Measurements from ENCODE around the gene FRMD4A. TPM values are rescaled to one million over a fixed set of nuclear protein-coding genes. Genes with fewer than 3 reads are reported as not detected.

The FRMD4A gene
- total RNA-seq, 2 donors from 2014 or later, result 18.9 to 46.1 TPM

- Histone ChIP-seq H3K36me3 (replicated peaks in 1 of 2; ENCODE audit: insufficient read depth in 1 of 2, low read depth in 2 of 2) (no peaks in the 10 kb centered on the region), H3K4me1 (peaks cover 31% of the 10 kb centered on the region), H3K9me3 (no peaks in the 10 kb centered on the region), H3K27ac (peak overlapping the region in 2 of 4 donors; percentile 20 to 73), H3K27me3 (no peaks in the 10 kb centered on the region), H3K4me3 (no peak overlapping the region)
- 71 to 82% methylated on average over 4 of the region's 4 CpGs for WGBS, 2 donors
- intact Hi-C loops (cut with DNase I), result loop anchor here (10.0 kb wide), 1 partner anchor 62 kb away; no protein-coding TSS in a partner anchor
- ATAC-seq (no peak), DNase-seq (no peak)
- TF ChIP-seq CTCF (IDR thresholded peaks at IDR 0.05), result no peak
- no peak for TF ChIP-seq POLR2A (IDR thresholded peaks at IDR 0.05)
Observed at GRCh38 chr10:13712476-13712836, 618.3 kb downstream of the FRMD4A start.

- Histone ChIP-seq H3K9me3 (no peaks in the 10 kb centered on the region), H3K27me3 (no peaks in the 10 kb centered on the region), H3K27ac (no peak overlapping the region), H3K4me3 (no peak overlapping the region), H3K36me3 (replicated peaks in 1 of 2; ENCODE audit: insufficient read depth in 1 of 2, low read depth in 2 of 2) (no peaks in the 10 kb centered on the region), H3K4me1 (peaks cover 25% of the 10 kb centered on the region)
- 90 to 92% methylated on average over 6 to 9 of the region's 9 CpGs for WGBS, 2 donors
- ATAC-seq (no peak), DNase-seq (no peak)
- intact Hi-C loops (cut with DNase I), result loop anchor here (10.0 kb wide), 1 partner anchor 64 kb away; no protein-coding TSS in a partner anchor
- TF ChIP-seq POLR2A (IDR thresholded peaks at IDR 0.05), result no peak
- TF ChIP-seq CTCF (IDR thresholded peaks at IDR 0.05), result no peak
Observed at GRCh38 chr10:13711291-13711690, 619.4 kb downstream of the FRMD4A start.

- WGBS, 2 donors, result 40 to 81% methylated on average over 1 to 12 of the region's 12 CpGs
- Histone ChIP-seq H3K9me3 (no peaks in the 10 kb centered on the region), H3K27me3 (no peaks in the 10 kb centered on the region), H3K27ac (peak overlapping the region in 2 of 4 donors; percentile 15 to 78), H3K4me1 (peaks cover 36% of the 10 kb centered on the region), H3K36me3 (replicated peaks in 1 of 2; ENCODE audit: insufficient read depth in 1 of 2, low read depth in 2 of 2) (no peaks in the 10 kb centered on the region), H3K4me3 (no peak overlapping the region)
- ATAC-seq (no peak), DNase-seq (no peak)
- intact Hi-C loops (cut with DNase I), result loop anchor here (10.0 kb wide), 1 partner anchor 65 kb away; no protein-coding TSS in a partner anchor
- TF ChIP-seq CTCF (IDR thresholded peaks at IDR 0.05) (no peak), POLR2A (IDR thresholded peaks at IDR 0.05) (no peak)
Observed at GRCh38 chr10:13709931-13710650, 620.6 kb downstream of the FRMD4A start.

- Histone ChIP-seq H3K27ac (peak overlapping the region; percentile 45 to 78 (median 64)), H3K4me3 (no peak overlapping the region), H3K36me3 (replicated peaks in 1 of 2; ENCODE audit: insufficient read depth in 1 of 2, low read depth in 2 of 2) (no peaks in the 10 kb centered on the region), H3K4me1 (peaks cover 51% of the 10 kb centered on the region), H3K27me3 (no peaks in the 10 kb centered on the region), H3K9me3 (no peaks in the 10 kb centered on the region)
- intact Hi-C loops (cut with DNase I), result no loop called here
- no peak for ATAC-seq
- TF ChIP-seq POLR2A (IDR thresholded peaks at IDR 0.05), result no peak
- TF ChIP-seq CTCF (IDR thresholded peaks at IDR 0.05), result no peak
- WGBS, 2 donors, result 48 to 61% methylated on average over 8 of the region's 8 CpGs
- peak in 3 of 4 donors; percentile 30 to 39 (median 39) for DNase-seq
Observed at GRCh38 chr10:13708256-13708990, 622.3 kb downstream of the FRMD4A start.
